ENCODE data around the gene ATIC.

Gene ATIC

DNA sequence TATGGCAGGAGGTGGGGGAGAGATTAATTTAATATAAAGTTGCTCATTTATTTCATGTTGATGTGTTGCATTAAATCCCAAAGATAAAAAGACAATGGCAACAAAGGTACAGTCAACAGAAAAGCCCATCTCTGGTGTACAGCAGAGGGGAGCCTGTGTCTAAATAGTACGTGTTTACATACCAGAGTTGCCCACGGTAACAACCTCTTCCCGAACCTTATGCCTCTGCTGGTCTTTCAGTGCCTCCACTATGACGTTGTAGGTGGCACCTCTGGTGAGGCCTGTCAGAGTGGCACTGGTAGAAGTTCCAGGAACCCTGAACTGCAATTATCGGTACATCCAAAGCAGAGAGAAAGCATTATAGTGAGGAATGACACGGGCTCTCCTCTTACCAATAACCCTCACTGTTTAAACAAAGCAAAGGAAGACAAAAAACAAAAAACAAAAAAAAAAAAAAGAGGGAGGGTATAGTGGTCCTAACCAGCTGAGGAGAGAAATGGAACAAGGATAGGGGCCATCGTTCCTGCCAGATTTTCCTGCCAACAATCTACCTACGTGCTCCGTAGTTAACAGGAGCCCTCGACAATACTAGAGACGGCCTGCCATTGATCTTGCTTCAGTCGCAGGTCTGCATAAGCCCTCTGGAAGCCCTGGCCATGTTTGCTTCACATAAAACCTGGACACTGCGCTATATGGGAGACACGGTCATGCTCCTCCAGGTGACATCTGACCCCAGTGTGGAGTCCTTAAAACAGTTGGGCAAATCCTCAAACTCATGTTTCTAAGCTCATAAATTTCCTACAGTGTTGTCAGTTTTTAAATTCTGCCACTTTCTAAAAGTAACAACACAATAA, 58.5 kb downstream of the ATIC start:
- H3K4me3 ChIP-seq (ENCODE audit: low read length), result no peak overlapping the region
- no peak for TF ChIP-seq ZNF274 (IDR thresholded peaks at IDR 0.05; ENCODE audit: low read depth, low read length)

DNA sequence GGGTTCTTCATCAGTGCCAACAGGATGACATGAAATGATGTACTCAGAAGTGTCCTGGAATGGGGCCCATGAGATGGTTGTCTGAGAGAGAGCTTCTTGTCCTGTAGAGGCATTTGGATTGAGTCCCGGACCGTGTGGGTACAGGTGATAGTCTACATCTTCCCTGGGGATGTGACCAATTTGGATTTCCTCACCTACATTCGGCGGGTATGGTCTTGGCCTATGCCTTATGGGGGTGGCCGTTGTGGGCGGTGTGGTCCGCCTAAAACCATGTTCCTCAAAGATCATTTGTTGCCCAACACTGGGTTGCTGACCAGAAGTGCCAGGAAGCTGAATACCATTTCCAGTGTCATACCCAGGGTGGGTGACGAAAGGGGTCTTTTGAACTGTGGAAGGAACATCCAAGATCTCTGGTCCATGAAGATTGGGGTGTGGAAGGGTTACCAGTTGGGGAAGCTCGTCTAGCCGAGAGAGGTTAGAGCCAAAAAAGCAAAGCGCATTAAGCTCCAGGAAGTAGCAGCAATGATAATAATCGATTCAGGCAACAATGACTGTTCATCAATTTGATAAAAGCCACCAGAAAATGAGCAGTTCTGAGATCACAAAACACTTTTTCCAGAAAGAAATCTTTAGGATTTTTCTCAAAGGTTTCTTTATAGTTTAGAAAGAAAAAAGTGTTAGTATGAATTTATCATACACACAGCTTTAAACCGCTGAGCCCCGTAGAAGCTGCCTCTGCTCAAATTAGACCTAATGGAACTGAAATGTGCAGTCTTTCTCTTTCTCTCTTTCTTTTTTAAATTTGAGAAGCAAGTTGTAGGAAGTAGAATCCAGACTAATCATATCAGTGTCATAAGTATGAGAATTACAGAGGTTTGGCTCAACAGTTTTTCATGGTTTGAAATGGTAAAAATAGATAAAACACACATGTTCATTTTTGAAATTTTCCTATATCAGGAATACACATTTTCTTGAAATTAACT, 60.3 kb downstream of the ATIC start:
- TF ChIP-seq ZNF274 (IDR thresholded peaks at IDR 0.05; ENCODE audit: low read depth, low read length), result no peak

DNA sequence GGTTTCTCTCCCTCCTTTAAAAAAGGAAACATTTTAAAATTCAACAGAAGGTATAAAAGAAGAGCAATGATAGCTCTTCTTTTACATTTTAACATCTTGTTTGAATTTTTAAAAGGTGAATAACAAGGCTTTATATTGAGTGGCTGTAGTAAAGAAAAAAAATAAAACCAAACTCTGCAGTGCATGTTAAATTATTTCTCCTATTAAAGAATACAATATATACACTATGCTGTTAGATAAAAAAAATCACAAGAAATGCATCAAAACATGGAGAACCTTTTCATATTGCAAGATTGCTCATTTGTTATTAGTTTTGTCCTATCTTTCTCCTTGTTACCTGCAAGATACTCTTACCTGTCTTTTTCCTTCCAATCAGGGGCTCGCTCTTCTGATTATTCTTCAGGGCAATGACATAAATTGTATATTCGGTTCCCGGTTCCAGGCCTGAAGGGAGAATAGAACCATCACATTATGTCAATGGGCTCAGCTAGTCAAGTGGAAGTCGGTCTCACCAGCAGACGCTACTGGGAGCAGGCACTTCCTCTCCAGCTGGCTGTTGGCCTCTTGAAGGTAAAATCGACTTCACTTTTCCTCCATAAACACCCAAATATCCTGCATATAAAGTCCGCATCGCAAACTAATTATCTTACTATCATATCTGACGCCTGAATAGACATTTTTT, 61.2 kb downstream of the ATIC start:
- no peak for TF ChIP-seq ZNF274 (IDR thresholded peaks at IDR 0.05; ENCODE audit: low read depth, low read length)
- no peak overlapping the region for H3K4me3 ChIP-seq (ENCODE audit: low read length)

More for the DNA sequence above, 60.3 kb downstream of the ATIC start:
- no peak overlapping the region for H3K4me3 ChIP-seq (ENCODE audit: low read length)

DNA sequence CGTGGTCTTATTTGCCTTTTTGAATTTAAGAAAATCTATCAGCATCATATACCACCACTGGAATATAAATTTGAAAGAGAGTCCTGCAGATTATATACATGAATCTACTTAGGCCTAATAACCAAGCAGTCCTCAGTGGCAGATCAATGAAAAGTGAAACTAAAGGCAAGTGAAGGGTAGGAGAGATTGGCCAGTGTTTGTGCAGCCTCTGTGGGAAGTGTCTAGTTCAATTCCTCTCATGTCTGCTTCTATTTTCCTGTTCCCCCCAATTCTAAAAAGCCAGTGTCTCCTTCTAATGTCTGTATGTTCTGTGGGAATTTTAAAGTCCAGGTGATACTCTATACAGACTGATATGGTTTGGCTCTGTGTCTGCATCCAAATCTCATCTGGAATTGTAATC, 62.1 kb downstream of the ATIC start:
- H3K4me3 ChIP-seq (ENCODE audit: low read length), result no peak overlapping the region
- TF ChIP-seq ZNF274 (IDR thresholded peaks at IDR 0.05; ENCODE audit: low read depth, low read length), result no peak

DNA sequence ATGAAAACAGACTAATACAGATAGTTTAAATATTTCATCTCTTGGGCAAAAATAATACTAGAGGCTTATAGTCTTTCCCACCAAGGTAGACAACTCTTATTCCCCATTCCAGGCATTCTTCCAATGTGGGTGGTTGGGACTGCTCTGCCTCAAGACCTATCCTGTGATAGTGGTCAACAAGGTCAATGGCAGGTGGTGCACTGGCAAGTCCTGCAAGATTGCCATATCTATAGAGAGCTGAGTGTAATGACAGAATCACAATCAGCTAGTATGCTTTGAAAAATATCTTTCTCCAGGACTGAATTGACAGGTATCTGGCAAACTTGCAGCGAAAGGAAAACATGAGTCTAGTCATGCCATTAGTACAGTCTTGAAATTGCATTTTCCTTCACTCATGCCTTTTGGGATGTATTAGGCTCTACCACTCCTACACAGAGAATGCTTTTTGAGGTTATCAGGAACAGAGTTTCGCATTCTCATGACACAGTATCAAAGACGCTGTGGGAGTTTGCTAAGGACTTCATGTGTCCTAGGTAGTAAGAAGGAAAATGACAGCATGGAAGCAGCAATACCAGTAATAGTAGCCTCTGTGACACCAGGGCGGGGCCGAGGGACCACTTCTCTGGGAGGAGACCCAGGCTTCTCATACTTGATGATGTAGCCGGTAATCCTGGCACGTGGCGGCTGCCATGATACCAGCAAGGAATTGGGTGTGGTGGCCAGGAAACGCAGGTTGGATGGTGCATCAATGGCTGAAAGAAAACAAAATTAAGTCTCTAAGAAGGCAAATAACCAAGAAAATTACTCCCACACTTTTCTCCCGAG, 63.0 kb downstream of the ATIC start:
- no peak overlapping the region for H3K4me3 ChIP-seq (ENCODE audit: low read length)
- TF ChIP-seq ZNF274 (IDR thresholded peaks at IDR 0.05; ENCODE audit: low read depth, low read length), result no peak

DNA sequence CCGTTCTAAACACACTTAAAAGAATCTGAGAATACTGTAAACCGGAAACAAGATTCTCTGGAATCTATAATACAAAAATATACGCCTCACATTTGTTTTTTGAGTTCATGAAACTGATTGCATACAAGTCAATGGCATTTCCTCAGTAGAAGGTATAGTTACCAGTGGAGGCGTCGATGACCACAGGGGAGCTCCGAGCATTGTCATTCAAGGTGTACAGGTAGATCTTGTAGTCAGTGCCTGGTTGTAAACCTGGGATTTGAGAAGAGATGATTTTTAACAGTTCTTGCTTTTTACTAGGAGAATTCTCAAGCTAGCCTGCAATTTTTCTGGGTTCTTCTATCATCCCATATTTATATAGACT, 63.6 kb downstream of the ATIC start:
- no peak overlapping the region for H3K4me3 ChIP-seq (ENCODE audit: low read length)
- no peak for TF ChIP-seq ZNF274 (IDR thresholded peaks at IDR 0.05; ENCODE audit: low read depth, low read length)

DNA sequence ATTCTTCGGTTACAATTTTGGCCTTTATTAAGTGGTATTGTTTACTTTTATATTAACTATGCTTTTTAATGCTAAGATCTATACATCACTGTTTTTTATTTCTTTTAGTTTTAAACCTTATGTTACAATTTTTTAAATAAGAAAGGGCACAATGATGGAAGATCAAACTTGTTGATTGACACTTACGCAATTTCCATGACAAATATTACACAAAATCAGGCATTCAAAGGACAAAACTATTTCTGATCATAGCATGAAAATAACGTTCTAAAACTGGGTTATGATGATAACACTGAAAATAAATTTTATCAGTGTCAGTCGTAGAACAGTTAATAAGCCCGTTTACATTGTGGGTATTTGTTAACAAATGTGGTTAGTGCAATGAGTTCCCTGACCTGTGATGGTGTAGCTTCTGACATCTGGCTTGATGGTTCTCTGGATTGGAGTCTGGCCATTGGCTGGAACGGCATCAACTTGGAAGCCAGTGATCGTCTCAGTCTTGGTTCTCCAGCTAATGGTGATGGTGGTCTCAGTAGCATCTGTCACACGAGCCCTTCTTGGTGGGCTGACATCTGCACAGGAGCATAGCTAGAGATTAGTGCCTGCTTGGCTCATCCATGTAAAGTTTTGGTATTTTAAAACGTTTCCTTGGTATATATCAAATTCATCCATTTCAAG, 64.4 kb downstream of the ATIC start:
- TF ChIP-seq ZNF274 (IDR thresholded peaks at IDR 0.05; ENCODE audit: low read depth, low read length), result no peak

DNA sequence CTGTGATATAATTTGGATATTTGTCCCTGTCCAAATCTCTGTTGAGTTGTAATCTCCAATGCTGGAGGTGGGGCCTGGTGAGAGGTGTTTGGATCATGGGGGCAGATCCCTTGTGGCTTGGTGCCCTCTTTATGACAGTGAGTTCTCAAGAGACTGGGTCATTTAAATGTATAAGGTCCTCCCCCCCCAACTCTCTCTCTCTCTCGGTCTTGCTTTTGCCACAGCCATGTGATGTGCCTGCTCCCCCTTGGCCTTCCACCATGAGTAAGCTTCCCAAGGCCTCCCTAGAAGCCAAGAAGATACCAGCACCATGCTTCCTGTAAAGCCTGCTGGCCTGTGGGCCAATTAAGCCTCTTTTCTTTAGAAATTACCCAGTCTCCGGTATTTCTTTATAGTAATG, 65.4 kb downstream of the ATIC start:
- no peak overlapping the region for H3K4me3 ChIP-seq (ENCODE audit: low read length)
- TF ChIP-seq ZNF274 (IDR thresholded peaks at IDR 0.05; ENCODE audit: low read depth, low read length), result no peak

More for the DNA sequence above, 64.4 kb downstream of the ATIC start:
- no peak overlapping the region for H3K4me3 ChIP-seq (ENCODE audit: low read length)

DNA sequence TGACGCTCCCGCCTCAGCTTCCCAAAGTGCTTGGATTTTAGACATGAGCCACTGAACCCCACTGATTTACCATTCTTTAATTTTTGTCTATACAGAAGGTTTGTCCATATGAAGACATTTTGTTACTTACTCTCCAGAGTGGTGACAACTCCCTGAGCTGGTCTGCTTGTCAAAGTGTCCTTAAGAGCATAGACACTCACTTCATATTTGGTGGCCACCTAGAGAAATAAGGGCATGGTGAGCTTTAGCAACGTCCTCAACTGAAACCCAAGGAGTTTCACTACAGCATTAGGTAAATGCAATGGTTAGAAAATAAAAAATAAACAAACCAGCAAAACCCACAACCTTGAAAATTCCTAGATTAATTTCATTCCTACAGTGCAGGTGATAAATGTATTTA, 66.2 kb downstream of the ATIC start:
- no peak overlapping the region for H3K4me3 ChIP-seq (ENCODE audit: low read length)
- TF ChIP-seq ZNF274 (IDR thresholded peaks at IDR 0.05; ENCODE audit: low read depth, low read length), result no peak

DNA sequence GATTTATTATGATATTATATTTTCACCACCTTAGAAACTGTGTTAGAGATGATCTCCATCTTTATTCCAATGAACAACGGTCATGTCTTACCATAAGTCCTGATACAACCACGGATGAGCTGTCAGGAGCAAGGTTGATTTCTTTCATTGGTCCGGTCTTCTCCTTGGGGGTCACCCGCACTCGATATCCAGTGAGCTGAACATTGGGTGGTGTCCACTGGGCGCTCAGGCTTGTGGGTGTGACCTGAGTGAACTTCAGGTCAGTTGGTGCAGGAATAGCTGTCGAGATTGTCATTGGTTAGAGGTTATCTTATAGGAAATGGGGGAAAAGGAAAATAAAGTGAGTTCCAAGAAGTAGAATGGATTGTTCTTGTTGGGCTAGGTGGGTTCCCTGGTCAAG, 67.2 kb downstream of the ATIC start:
- TF ChIP-seq ZNF274 (IDR thresholded peaks at IDR 0.05; ENCODE audit: low read depth, low read length), result no peak
- H3K4me3 ChIP-seq (ENCODE audit: low read length), result no peak overlapping the region

DNA sequence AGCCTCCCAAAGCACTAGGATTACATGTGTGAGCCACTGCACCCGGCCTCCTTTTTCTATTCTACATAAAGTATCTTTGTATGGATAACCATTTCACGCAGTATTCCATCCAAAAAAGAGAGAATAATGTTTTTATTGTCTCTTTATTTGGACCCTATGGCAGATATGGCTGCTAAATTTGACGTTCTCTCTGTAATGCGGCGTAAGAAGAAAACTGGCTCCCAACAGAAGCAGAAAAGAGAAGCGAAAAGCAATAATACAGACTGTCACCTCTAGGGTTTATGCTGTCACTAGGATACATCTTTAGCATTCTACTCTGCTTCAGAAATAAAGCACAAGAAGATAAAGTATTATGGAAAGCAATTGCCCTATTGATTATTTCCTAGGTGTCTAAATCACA, 68.1 kb downstream of the ATIC start:
- no peak overlapping the region for H3K4me3 ChIP-seq (ENCODE audit: low read length)
- TF ChIP-seq ZNF274 (IDR thresholded peaks at IDR 0.05; ENCODE audit: low read depth, low read length), result no peak

DNA sequence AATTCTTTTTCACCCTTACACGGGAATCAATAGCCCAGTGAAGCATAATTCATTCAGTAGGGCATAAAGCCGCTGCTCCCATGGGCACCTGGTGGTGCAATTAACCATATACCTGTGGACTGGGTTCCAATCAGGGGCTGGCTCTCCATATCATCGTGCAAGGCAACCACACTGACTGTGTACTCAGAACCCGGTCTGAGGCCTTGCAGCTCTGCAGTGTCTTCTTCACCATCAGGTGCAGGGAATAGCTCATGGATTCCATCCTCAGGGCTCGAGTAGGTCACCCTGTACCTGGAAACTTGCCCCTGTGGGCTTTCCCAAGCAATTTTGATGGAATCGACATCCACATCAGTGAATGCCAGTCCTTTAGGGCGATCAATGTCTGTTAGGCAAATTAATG, 68.8 kb downstream of the ATIC start:
- H3K4me3 ChIP-seq (ENCODE audit: low read length), result no peak overlapping the region
- TF ChIP-seq ZNF274 (IDR thresholded peaks at IDR 0.05; ENCODE audit: low read depth, low read length), result no peak

DNA sequence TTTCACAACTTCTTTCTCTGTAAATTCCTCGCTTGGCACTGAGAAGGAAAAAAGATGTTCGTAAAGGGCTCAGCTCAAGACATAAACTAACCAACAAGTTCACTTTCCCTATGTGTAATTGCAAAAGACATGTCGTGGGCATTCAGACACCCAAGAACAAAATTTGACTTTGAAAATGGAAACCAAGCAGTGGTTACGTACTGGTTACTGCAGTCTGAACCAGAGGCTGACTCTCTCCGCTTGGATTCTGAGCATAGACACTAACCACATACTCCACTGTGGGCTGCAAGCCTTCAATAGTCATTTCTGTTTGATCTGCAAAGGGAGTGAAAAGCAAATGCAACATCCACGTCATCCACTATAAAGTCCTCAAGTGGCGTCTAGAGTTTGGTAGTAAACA, 70.2 kb downstream of the ATIC start:
- TF ChIP-seq ZNF274 (IDR thresholded peaks at IDR 0.05; ENCODE audit: low read depth, low read length), result no peak
- no peak overlapping the region for H3K4me3 ChIP-seq (ENCODE audit: low read length)
